Gastrocnemius medialis (tissue), 4 donors: ENCODE measurements around the gene SMAD4.

Experiments used
- POLR2A ChIP-seq, 2 donors: fragments of 450-650 bp; IDR thresholded peaks; one replicate each; pipeline ENCODE4 v1.6.1; 2017; ENCODE audit warnings: antibody characterized with exemption in 2 of 2, mild to moderate bottlenecking in 2 of 2, moderate library complexity in 2 of 2
- TF ChIP-seq, protein P1 (sequence below), 5 experiments: fragments of 450-650 bp in 3 of 5; fragments of 200-600 bp in 2 of 5; sonication (generic) in 2 of 5; IDR thresholded peaks in 4 of 5; conservative IDR thresholded peaks in 1 of 5; 1 replicate in 4 of 5; 2 replicates in 1 of 5; pipeline ENCODE4 v1.5.1; 2016 to 2019; ENCODE audit warnings: antibody characterized with exemption in 5 of 5, mild to moderate bottlenecking in 3 of 5, moderate library complexity in 3 of 5

DNA sequence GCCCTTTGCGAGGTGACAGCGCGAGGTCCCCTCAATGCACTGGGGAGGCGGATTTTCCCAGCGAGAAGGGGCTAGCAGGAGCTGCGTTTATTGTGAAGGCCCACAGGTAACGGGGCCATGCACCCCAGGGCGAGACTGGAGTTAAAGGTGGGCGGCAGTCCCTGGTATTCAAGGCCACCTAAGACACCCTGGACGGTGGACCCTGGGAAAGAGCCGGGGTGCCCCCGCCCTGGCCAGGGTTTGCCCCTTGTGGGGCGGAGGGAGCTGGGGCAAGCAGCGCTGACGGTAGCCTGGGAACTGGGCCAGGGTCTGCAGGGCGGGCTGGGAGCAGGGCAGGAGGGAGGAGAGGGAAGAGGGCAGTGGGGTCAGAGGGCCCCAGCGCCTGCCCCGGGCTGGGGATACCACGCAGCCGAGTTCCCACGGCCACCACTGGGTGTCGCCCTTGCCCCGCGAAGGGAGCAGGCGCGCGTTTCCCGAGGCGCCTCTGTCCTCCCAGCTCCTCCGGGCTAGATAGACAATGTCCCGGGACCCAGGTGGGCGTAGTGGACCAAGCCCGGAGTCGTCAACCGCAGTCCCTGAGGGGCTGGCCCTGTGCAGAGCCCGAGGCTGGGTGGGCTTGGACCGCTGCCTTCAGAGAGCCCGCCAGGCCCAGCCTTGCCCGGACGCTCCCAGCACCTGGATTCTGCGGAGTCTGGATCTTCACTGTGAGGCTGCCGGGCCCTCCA is 80.2 kb downstream of the SMAD4 start:
- no peak for TF ChIP-seq POLR2A (IDR thresholded peaks at IDR 0.05)
- TF ChIP-seq, protein P1, sequence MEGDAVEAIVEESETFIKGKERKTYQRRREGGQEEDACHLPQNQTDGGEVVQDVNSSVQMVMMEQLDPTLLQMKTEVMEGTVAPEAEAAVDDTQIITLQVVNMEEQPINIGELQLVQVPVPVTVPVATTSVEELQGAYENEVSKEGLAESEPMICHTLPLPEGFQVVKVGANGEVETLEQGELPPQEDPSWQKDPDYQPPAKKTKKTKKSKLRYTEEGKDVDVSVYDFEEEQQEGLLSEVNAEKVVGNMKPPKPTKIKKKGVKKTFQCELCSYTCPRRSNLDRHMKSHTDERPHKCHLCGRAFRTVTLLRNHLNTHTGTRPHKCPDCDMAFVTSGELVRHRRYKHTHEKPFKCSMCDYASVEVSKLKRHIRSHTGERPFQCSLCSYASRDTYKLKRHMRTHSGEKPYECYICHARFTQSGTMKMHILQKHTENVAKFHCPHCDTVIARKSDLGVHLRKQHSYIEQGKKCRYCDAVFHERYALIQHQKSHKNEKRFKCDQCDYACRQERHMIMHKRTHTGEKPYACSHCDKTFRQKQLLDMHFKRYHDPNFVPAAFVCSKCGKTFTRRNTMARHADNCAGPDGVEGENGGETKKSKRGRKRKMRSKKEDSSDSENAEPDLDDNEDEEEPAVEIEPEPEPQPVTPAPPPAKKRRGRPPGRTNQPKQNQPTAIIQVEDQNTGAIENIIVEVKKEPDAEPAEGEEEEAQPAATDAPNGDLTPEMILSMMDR (IDR thresholded peaks at IDR 0.05 in 4 of 5, conservative IDR thresholded peaks at IDR 0.05 in 1 of 5): peak; percentile 89 to 98 (median 94)
